ENCODE measurements around the gene SUN1.

- TF ChIP-seq MAFK (IDR thresholded peaks at IDR 0.05; ENCODE audit: low read length) (no peak), CBX8 (IDR thresholded peaks at IDR 0.05; ENCODE audit: borderline replicate concordance, extremely low read depth, low read depth, low read length, poor library complexity, severe bottlenecking) (no peak), ZNF76 (CRISPR knock-in tag; IDR thresholded peaks at IDR 0.05; ENCODE audit: borderline replicate concordance) (no peak), PCBP1 (IDR thresholded peaks at IDR 0.05; ENCODE audit: low read depth, low read length, poor library complexity, severe bottlenecking) (peak; percentile 21), NR2F6 (CRISPR knock-in tag; IDR thresholded peaks at IDR 0.05) (no peak), TEAD4 (IDR thresholded peaks at IDR 0.05; ENCODE audit: low read length) (no peak), TEAD4 (CRISPR knock-in tag; IDR thresholded peaks at IDR 0.05; ENCODE audit: borderline replicate concordance) (no peak), POLR2A (conservative IDR thresholded peaks at IDR 0.05) (no peak), HOMEZ (CRISPR knock-in tag; IDR thresholded peaks at IDR 0.05) (no peak), ZNF12 (CRISPR knock-in tag; IDR thresholded peaks at IDR 0.05) (no peak)
Observed at GRCh38 chr7:816751-817671, 15.3 kb upstream of the SUN1 start.
